KMS-11 (cell line): ENCODE data around the gene PRKG2.

ENCODE experiments used
- H2AFZ ChIP-seq: fragments of 200-600 bp; sonication (generic); 2 replicates; pipeline ENCODE4 v1.6.1; 2016; ENCODE audit warnings: antibody characterized with exemption, mixed run types, low read depth
- H3K27ac ChIP-seq: fragments of 200-600 bp; sonication (generic); 2 replicates; pipeline ENCODE4 v1.6.1; 2016; ENCODE audit warnings: mild to moderate bottlenecking, mixed run types
- H3K27me3 ChIP-seq: fragments of 200-600 bp; sonication (generic); 2 replicates; pipeline ENCODE4 v1.6.1; 2017; ENCODE audit warnings: mild to moderate bottlenecking, low read depth, mixed run types, moderate library complexity; ENCODE audit not compliant: insufficient read depth
- H3K36me3 ChIP-seq: fragments of 200-600 bp; sonication (generic); 2 replicates; pipeline ENCODE4 v1.6.1; 2017; ENCODE audit warnings: mild to moderate bottlenecking, mixed run types; ENCODE audit not compliant: insufficient read depth
- H3K4me1 ChIP-seq: fragments of 200-600 bp; sonication (generic); 2 replicates; pipeline ENCODE4 v1.6.1; 2016; ENCODE audit warnings: mild to moderate bottlenecking, low read depth, mixed run types; ENCODE audit not compliant: poor library complexity, severe bottlenecking
- H3K4me2 ChIP-seq: fragments of 200-600 bp; sonication (generic); 2 replicates; pipeline ENCODE4 v1.7.0; 2016; ENCODE audit warnings: mild to moderate bottlenecking, mixed run types
- H3K4me3 ChIP-seq: fragments of 200-600 bp; sonication (generic); IDR thresholded peaks from 2 replicates; pipeline ENCODE4 v1.6.1; 2017; ENCODE audit warnings: low read depth, low read length, mixed read lengths; ENCODE audit not compliant: insufficient read depth
- H3K79me2 ChIP-seq: fragments of 200-600 bp; sonication (generic); 2 replicates; pipeline ENCODE4 v1.6.1; 2016; ENCODE audit warnings: low read depth, mixed run types; ENCODE audit not compliant: insufficient read depth
- H3K9ac ChIP-seq: fragments of 200-600 bp; sonication (generic); 2 replicates; pipeline ENCODE4 v1.6.1; 2016; ENCODE audit warnings: mild to moderate bottlenecking, mixed run types
- H4K20me1 ChIP-seq: fragments of 200-600 bp; sonication (generic); 2 replicates; pipeline ENCODE4 v1.6.1; 2016; ENCODE audit warnings: mild to moderate bottlenecking, mixed run types; ENCODE audit not compliant: insufficient read depth
- CTCF ChIP-seq: fragments of 200-600 bp; sonication (generic); conservative IDR thresholded peaks from 2 replicates; pipeline ENCODE4 v1.6.1; 2017; ENCODE audit warnings: low read depth, mild to moderate bottlenecking, antibody characterized with exemption, low read length, moderate library complexity, mixed read lengths

The PRKG2 gene

GRCh38 chr4:81136161-81136905 is 78.7 kb downstream of the PRKG2 start:
- Histone ChIP-seq H3K27me3 (no peaks in the 10 kb centered on the region), H3K4me1 (no peaks in the 10 kb centered on the region), H4K20me1 (no peaks in the 10 kb centered on the region), H3K79me2 (no peaks in the 10 kb centered on the region), H3K9ac (no peak overlapping the region), H3K4me3 (no peak overlapping the region), H3K4me2 (no peak overlapping the region), H3K27ac (no peak overlapping the region), H3K36me3 (no peaks in the 10 kb centered on the region), H2AFZ (no peak overlapping the region)
- TF ChIP-seq CTCF = no peak

- no peak for TF ChIP-seq CTCF
- H3K36me3 ChIP-seq = no peaks in the 10 kb centered on the region
- H3K79me2 ChIP-seq = no peaks in the 10 kb centered on the region
- no peak overlapping the region for H3K4me2 ChIP-seq
- H4K20me1 ChIP-seq = no peaks in the 10 kb centered on the region
- H3K9ac ChIP-seq = no peak overlapping the region
- no peak overlapping the region for H3K27ac ChIP-seq
- no peak overlapping the region for H2AFZ ChIP-seq
- no peaks in the 10 kb centered on the region for H3K4me1 ChIP-seq
- no peaks in the 10 kb centered on the region for H3K27me3 ChIP-seq
- no peak overlapping the region for H3K4me3 ChIP-seq
These were observed 79.5 kb downstream of the PRKG2 start for GRCh38 chr4:81135501-81135900.

DNA sequence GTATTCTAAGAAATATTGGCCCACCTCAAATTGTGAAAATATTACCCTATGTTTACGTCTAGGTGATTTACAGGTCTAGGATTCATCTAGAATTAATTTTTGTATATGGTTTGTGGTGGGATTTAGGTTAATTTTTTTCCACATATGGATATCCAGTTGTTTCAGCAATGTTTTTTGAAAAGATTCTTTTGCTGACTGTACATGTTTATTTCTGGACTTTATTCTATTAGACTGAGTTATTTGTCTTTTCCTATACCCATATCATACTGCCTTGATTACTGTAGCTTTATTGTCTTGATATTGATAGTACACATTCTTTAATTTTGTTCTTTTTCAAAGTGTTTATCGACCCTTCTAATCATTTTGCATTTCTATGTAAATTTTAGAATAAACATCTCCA is 83.5 kb downstream of the PRKG2 start:
- Histone ChIP-seq H3K4me3 (no peak overlapping the region), H3K4me2 (no peak overlapping the region), H3K27ac (no peak overlapping the region), H3K27me3 (no peaks in the 10 kb centered on the region), H3K79me2 (no peaks in the 10 kb centered on the region), H3K9ac (no peak overlapping the region), H3K4me1 (no peaks in the 10 kb centered on the region), H4K20me1 (no peaks in the 10 kb centered on the region), H2AFZ (no peak overlapping the region), H3K36me3 (no peaks in the 10 kb centered on the region)
- no peak for TF ChIP-seq CTCF

DNA sequence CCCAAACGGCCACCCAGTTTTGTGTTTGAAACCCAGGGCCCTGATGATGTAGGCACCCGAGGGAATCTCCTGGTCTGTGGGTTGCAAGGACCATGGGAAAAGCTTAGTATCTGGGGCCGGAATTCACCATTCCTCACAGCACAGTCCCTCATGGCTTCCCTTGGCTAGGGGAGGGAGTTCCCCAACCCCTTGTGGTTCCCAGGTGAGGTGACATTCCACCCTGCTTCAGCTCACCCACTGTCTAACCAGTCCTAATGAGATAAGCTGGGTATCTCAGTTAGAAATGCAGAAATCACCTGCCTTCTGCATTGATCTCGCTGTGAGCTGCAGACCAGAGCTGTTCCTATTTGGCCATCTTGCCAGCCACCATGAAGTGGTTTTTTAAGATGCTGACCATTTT is 84.0 kb downstream of the PRKG2 start:
- Histone ChIP-seq H3K79me2 (no peaks in the 10 kb centered on the region), H3K9ac (no peak overlapping the region), H3K4me3 (no peak overlapping the region), H3K27ac (no peak overlapping the region), H3K4me1 (no peaks in the 10 kb centered on the region), H3K27me3 (no peaks in the 10 kb centered on the region), H3K36me3 (no peaks in the 10 kb centered on the region), H4K20me1 (no peaks in the 10 kb centered on the region), H3K4me2 (no peak overlapping the region), H2AFZ (no peak overlapping the region)
- no peak for TF ChIP-seq CTCF
